GM19468 (cell line): Measurements from ENCODE around the gene CACNA1D.

Source experiments
- ATAC-seq: cut with Tn5 transposase; IDR thresholded peaks from one replicate; pipeline ENCODE4 v1.9.1; 2021; ENCODE audit warnings: mild to moderate bottlenecking, moderate library complexity, moderate number of reproducible peaks; ENCODE audit not compliant: unreplicated experiment; ENCODE audit errors: extremely low read depth

The CACNA1D gene

GRCh38 chr3:53729618-53730017 lies 235.2 kb downstream of the CACNA1D start:
- no peak for ATAC-seq

- no peak for ATAC-seq
Observed at GRCh38 chr3:53730576-53730975, 236.2 kb downstream of the CACNA1D start.

GRCh38 chr3:53731934-53732624 lies 237.7 kb downstream of the CACNA1D start:
- no peak for ATAC-seq

- ATAC-seq, result no peak
Observed at GRCh38 chr3:53733446-53733845, 239.0 kb downstream of the CACNA1D start.

- no peak for ATAC-seq
Observed at GRCh38 chr3:53739966-53740365, 245.6 kb downstream of the CACNA1D start.

- no peak for ATAC-seq
Observed at GRCh38 chr3:53740956-53741355, 246.5 kb downstream of the CACNA1D start.

GRCh38 chr3:53744351-53744750 lies 249.9 kb downstream of the CACNA1D start:
- ATAC-seq, result no peak

- ATAC-seq, result no peak
Observed at GRCh38 chr3:53747559-53747958, 253.1 kb downstream of the CACNA1D start.

- peak; percentile 80 for ATAC-seq
Observed at GRCh38 chr3:53748512-53749271, 254.3 kb downstream of the CACNA1D start.

- no peak for ATAC-seq
Observed at GRCh38 chr3:53749448-53749847, 255.0 kb downstream of the CACNA1D start.

GRCh38 chr3:53750253-53751210 lies 256.1 kb downstream of the CACNA1D start:
- ATAC-seq, result no peak

- no peak for ATAC-seq
Observed at GRCh38 chr3:53753518-53754183, 259.2 kb downstream of the CACNA1D start.

- ATAC-seq, result no peak
Observed at GRCh38 chr3:53754325-53754724, 259.9 kb downstream of the CACNA1D start.

- no peak for ATAC-seq
Observed at GRCh38 chr3:53758846-53759245, 264.4 kb downstream of the CACNA1D start.

GRCh38 chr3:53763353-53763752 lies 268.9 kb downstream of the CACNA1D start:
- no peak for ATAC-seq

- no peak for ATAC-seq
Observed at GRCh38 chr3:53764026-53764775, 269.8 kb downstream of the CACNA1D start.

GRCh38 chr3:53765753-53766152 lies 271.3 kb downstream of the CACNA1D start:
- no peak for ATAC-seq

- no peak for ATAC-seq
Observed at GRCh38 chr3:53766706-53767105, 272.3 kb downstream of the CACNA1D start.
